Measurements from ENCODE around the gene CBFA2T2.
"Not testable (repeated sequence)": the region's sequence is repeated elsewhere in the genome, so short reads cannot be mapped to it uniquely, and the experiment has no call there.

The CBFA2T2 gene

GRCh38 chr20:33640287-33640686 is 150.4 kb downstream of the CBFA2T2 start:
- TF ChIP-seq CTCF (IDR thresholded peaks at IDR 0.05), result no peak
- H3K4me2 ChIP-seq (ENCODE audit: low read length), result no peak overlapping the region
- H3K4me1 ChIP-seq, result peaks cover 3% of the 10 kb centered on the region
- H3K9me3 ChIP-seq (ENCODE audit: control insufficient read depth, low read length), result no peaks in the 10 kb centered on the region
- H3K4me3 ChIP-seq (ENCODE audit: low read depth, low read length), result no peak overlapping the region
- H3K27me3 ChIP-seq (ENCODE audit: control insufficient read depth, insufficient read depth, low read length), result no peaks in the 10 kb centered on the region
- no peaks in the 10 kb centered on the region for H3K36me3 ChIP-seq (ENCODE audit: control insufficient read depth, insufficient read depth, low read length)
- H3K27ac ChIP-seq, result no peak overlapping the region
- H3K79me2 ChIP-seq, result no peaks in the 10 kb centered on the region
- H3K9ac ChIP-seq, result no peak overlapping the region
- H2AFZ ChIP-seq, result no peak overlapping the region

DNA sequence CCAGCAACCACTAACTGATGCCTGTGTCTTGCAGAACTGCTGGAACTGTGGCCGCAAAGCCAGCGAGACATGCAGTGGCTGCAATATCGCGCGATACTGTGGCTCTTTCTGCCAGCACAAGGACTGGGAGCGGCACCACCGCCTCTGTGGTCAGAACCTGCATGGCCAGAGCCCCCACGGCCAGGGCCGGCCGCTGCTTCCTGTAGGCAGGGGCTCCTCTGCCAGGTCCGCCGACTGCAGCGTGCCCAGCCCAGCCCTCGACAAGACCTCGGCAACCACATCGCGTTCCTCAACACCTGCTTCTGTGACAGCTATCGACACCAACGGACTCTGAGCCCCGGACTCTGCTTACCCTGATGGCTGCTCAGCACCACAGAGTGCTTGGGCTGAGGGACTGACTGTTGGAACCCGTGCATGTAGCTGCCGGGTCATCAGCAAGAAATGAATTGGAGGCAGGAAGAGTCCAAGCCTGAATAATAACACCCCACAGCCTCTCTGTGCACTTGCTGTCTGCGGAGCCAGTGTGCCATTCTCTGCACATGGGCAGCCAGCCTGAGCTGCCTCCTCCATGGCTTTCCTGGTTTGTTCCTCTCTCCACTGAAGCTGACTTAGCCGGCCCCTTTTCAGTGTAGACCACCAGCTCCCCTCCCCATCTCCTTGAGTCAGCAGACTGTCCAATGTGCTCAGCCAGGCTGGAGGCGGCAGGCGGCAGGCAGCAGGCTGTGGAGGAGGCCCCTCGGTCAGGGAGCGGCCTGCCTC is 154.6 kb downstream of the CBFA2T2 start:
- Histone ChIP-seq H3K9me3 (ENCODE audit: control insufficient read depth, low read length) (no peaks in the 10 kb centered on the region), H3K36me3 (ENCODE audit: control insufficient read depth, insufficient read depth, low read length) (no peaks in the 10 kb centered on the region), H3K4me3 (ENCODE audit: low read depth, low read length) (no peak overlapping the region), H3K27ac (no peak overlapping the region), H3K79me2 (no peaks in the 10 kb centered on the region), H3K27me3 (ENCODE audit: control insufficient read depth, insufficient read depth, low read length) (no peaks in the 10 kb centered on the region), H2AFZ (no peak overlapping the region), H3K9ac (no peak overlapping the region), H3K4me2 (ENCODE audit: low read length) (peak overlapping the region; percentile 26), H3K4me1 (no peaks in the 10 kb centered on the region)
- TF ChIP-seq CTCF (IDR thresholded peaks at IDR 0.05), result no peak

GRCh38 chr20:33645072-33645358 is 155.1 kb downstream of the CBFA2T2 start:
- H2AFZ ChIP-seq, result no peak overlapping the region
- H3K27me3 ChIP-seq (ENCODE audit: control insufficient read depth, insufficient read depth, low read length), result no peaks in the 10 kb centered on the region
- H3K36me3 ChIP-seq (ENCODE audit: control insufficient read depth, insufficient read depth, low read length), result no peaks in the 10 kb centered on the region
- H3K79me2 ChIP-seq, result no peaks in the 10 kb centered on the region
- H3K27ac ChIP-seq, result no peak overlapping the region
- no peak overlapping the region for H3K9ac ChIP-seq
- peak overlapping the region; percentile 26 for H3K4me2 ChIP-seq (ENCODE audit: low read length)
- no peaks in the 10 kb centered on the region for H3K9me3 ChIP-seq (ENCODE audit: control insufficient read depth, low read length)
- TF ChIP-seq CTCF (IDR thresholded peaks at IDR 0.05), result no peak
- H3K4me3 ChIP-seq (ENCODE audit: low read depth, low read length), result no peak overlapping the region
- no peaks in the 10 kb centered on the region for H3K4me1 ChIP-seq

DNA sequence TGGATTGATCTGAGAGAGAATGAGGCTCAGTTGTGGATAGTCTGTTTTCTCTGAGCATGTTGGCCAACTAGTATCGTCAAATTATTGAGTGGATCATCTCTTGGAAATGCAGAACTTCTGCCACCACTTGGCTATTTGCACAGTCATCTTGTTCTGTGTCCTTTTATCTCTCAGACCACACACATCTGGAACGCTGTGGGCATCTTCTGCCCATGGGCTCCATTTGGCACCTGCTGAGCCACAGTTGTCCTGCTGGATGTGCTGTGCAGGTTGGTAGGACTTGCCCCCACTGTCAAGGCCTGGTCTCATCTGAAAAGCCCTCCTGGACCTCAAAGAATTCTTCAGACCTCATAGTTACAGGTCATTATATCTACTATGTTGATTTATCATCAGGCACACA is 155.5 kb downstream of the CBFA2T2 start:
- Histone ChIP-seq H3K4me3 (ENCODE audit: low read depth, low read length) (no peak overlapping the region), H3K9me3 (ENCODE audit: control insufficient read depth, low read length) (no peaks in the 10 kb centered on the region), H3K36me3 (ENCODE audit: control insufficient read depth, insufficient read depth, low read length) (no peaks in the 10 kb centered on the region), H2AFZ (no peak overlapping the region), H3K4me2 (ENCODE audit: low read length) (peak overlapping the region; percentile 25), H3K4me1 (no peaks in the 10 kb centered on the region), H3K9ac (no peak overlapping the region), H3K27me3 (ENCODE audit: control insufficient read depth, insufficient read depth, low read length) (no peaks in the 10 kb centered on the region), H3K27ac (no peak overlapping the region), H3K79me2 (no peaks in the 10 kb centered on the region)
- no peak for TF ChIP-seq CTCF (IDR thresholded peaks at IDR 0.05)

- Histone ChIP-seq H3K4me1 (no peaks in the 10 kb centered on the region), H3K4me3 (ENCODE audit: low read depth, low read length) (no peak overlapping the region), H3K79me2 (no peaks in the 10 kb centered on the region), H3K36me3 (ENCODE audit: control insufficient read depth, insufficient read depth, low read length) (no peaks in the 10 kb centered on the region), H2AFZ (no peak overlapping the region), H3K9ac (no peak overlapping the region), H3K9me3 (ENCODE audit: control insufficient read depth, low read length) (no peaks in the 10 kb centered on the region), H3K27me3 (ENCODE audit: control insufficient read depth, insufficient read depth, low read length) (no peaks in the 10 kb centered on the region), H3K27ac (no peak overlapping the region), H3K4me2 (ENCODE audit: low read length) (no peak overlapping the region)
- no peak for TF ChIP-seq CTCF (IDR thresholded peaks at IDR 0.05)
Measured at GRCh38 chr20:33646191-33646590, 156.3 kb downstream of the CBFA2T2 start.

GRCh38 chr20:33646959-33647602 is 157.2 kb downstream of the CBFA2T2 start:
- H3K4me2 ChIP-seq (ENCODE audit: low read length); H3K27me3 ChIP-seq (ENCODE audit: control insufficient read depth, insufficient read depth, low read length); H3K27ac ChIP-seq; H2AFZ ChIP-seq; H3K36me3 ChIP-seq (ENCODE audit: control insufficient read depth, insufficient read depth, low read length); H3K9me3 ChIP-seq (ENCODE audit: control insufficient read depth, low read length); H3K9ac ChIP-seq; H3K4me3 ChIP-seq (ENCODE audit: low read depth, low read length); H3K4me1 ChIP-seq; H3K79me2 ChIP-seq: not testable (repeated sequence)

Data from parathyroid adenoma (tissue), 2 donors.